Hematopoietic multipotent progenitor cell treated with erythropoietin and hydrocortisone succinate and interleukin-3 and kit ligand, for 17 days (in vitro differentiated cells): ENCODE data around the gene SESN3.

ENCODE experiments used
- DNase-seq: peaks from one replicate; pipeline ENCODE4 v3.0.0-alpha.2; 2015; ENCODE audit warnings: low spot score

The SESN3 gene

DNA sequence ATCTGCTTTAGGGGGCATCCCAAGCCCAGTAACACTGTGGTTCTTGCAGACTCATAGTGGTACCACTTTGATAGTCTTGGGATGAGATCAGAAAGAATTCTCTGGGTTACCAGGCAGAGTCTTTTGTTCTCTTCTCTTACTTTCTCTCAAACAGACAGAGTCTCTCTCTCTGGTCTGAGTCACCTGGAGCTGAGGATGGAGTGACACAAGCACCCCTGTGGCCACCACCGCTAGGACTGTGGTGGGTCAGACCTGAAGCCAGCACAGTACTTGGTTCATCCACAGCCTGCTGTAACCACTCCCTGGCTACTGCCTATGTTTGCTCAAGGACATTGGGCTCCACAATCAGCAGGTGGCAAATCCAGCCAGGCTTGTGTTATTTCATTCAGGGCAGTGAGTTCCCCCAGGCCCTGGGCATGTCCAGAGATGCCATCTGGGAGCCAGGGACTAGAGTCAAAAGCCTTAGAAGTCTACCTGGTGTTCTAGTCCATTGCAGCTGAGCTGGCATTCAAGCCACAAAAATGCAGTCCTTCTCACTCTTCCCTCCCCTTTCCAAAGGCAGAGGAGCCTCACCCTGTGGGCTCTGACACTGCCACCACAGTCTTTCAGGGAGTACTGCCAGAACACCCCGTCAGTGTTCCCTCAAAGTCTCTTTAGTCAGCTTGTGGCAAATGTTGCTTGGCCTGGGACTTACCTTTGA lies 111.5 kb downstream of the SESN3 start:
- DNase-seq, result no peak

- DNase-seq, result no peak
These were observed 115.4 kb downstream of the SESN3 start for GRCh38 chr11:95115597-95115996.
